Thyroid gland (tissue), 4 donors: ENCODE results near the gene LRRK2.

ENCODE experiments used
- POLR2A ChIP-seq, 2 donors: fragments of 450-650 bp; IDR thresholded peaks; one replicate each; pipeline ENCODE4 v1.6.1; 2017; ENCODE audit warnings: antibody characterized with exemption in 2 of 2, mild to moderate bottlenecking in 2 of 2, moderate library complexity in 1 of 2
- TF ChIP-seq, protein P1 (sequence below), 6 experiments: fragments of 200-600 bp in 3 of 6; fragments of 450-650 bp in 3 of 6; sonication (generic) in 3 of 6; IDR thresholded peaks; one replicate each; pipeline ENCODE4 v1.5.1; 2016 to 2019; ENCODE audit warnings: antibody characterized with exemption in 6 of 6, mild to moderate bottlenecking in 2 of 6, inconsistent platforms in 1 of 6, moderate library complexity in 1 of 6

DNA sequence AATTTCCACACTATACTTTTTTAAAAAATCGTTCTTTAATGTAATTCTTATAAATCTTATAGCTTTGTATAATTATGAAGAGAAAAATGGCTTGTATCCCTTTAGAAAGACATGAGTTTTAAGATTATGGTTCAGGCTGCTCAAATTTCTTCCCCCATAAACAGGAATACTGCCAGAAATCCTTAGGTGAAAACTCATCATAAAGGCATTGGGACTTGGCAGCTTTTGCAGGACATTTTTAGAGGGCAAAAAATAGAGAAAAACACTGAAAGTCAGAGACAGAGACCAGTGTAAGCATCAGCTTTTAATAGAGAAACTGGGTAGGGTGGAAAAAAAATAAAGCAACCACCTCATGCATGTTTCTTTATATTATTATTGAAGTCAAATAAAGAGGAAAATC lies 29.1 kb downstream of the LRRK2 start:
- TF ChIP-seq, protein P1, sequence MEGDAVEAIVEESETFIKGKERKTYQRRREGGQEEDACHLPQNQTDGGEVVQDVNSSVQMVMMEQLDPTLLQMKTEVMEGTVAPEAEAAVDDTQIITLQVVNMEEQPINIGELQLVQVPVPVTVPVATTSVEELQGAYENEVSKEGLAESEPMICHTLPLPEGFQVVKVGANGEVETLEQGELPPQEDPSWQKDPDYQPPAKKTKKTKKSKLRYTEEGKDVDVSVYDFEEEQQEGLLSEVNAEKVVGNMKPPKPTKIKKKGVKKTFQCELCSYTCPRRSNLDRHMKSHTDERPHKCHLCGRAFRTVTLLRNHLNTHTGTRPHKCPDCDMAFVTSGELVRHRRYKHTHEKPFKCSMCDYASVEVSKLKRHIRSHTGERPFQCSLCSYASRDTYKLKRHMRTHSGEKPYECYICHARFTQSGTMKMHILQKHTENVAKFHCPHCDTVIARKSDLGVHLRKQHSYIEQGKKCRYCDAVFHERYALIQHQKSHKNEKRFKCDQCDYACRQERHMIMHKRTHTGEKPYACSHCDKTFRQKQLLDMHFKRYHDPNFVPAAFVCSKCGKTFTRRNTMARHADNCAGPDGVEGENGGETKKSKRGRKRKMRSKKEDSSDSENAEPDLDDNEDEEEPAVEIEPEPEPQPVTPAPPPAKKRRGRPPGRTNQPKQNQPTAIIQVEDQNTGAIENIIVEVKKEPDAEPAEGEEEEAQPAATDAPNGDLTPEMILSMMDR (IDR thresholded peaks at IDR 0.05): no peak
- TF ChIP-seq POLR2A (IDR thresholded peaks at IDR 0.05): no peak
